Measurements from ENCODE around the gene MAGI2. TPM values are rescaled to one million over a fixed set of nuclear protein-coding genes. Genes with fewer than 3 reads are reported as not detected.

MAGI2 gene
- total and polyA plus RNA-seq, 2 donors (not counting 3 experiments of a cell fraction or from before 2014, with no cell fraction given) = 0.28 to 6.0 TPM

- CTCF ChIA-PET = no interaction called here
- Histone ChIP-seq H3K27me3 (ENCODE audit: control insufficient read depth in 2 of 2, insufficient read depth in 2 of 2, low read length in 2 of 2) (no peaks in the 10 kb centered on the region), H3K9me1 (replicated peaks; ENCODE audit: control insufficient read depth, extremely low read depth, insufficient read depth, low read length) (no peaks in the 10 kb centered on the region), H3K4me3 (replicated peaks in 1 of 3; ENCODE audit: insufficient read depth in 1 of 3, low read depth in 1 of 3, low read length in 3 of 3) (no peak overlapping the region), H3K4me1 (ENCODE audit: control insufficient read depth, extremely low read depth, insufficient read depth, low read length) (no peaks in the 10 kb centered on the region), H3K4me2 (ENCODE audit: insufficient read depth, low read length) (no peak overlapping the region), H3K27ac (ENCODE audit: insufficient read depth, low read depth, low read length) (no peak overlapping the region), H3K9me3 (replicated peaks; ENCODE audit: control insufficient read depth, insufficient read depth, low read length) (no peaks in the 10 kb centered on the region), H4K20me1 (replicated peaks; ENCODE audit: control insufficient read depth, extremely low read depth, insufficient read depth, low read length) (no peaks in the 10 kb centered on the region), H2AFZ (ENCODE audit: low read depth, low read length) (no peak overlapping the region), H3K36me3 (ENCODE audit: control insufficient read depth in 2 of 2, extremely low read depth in 1 of 2, insufficient read depth in 2 of 2, low read length in 2 of 2) (no peaks in the 10 kb centered on the region), H3K79me2 (ENCODE audit: control insufficient read depth, insufficient read depth, low read length) (no peaks in the 10 kb centered on the region), H3K9ac (replicated peaks; ENCODE audit: extremely low read depth, insufficient read depth, low read length) (no peak overlapping the region)
- FAIRE-seq (no peak), DNase-seq (ENCODE audit: low read depth, low spot score) (no peak)
- intact Hi-C loops (cut with micrococcal nuclease) = no loop called here
- no TSS peak for BruUV-seq (replicated peaks)
- dilution Hi-C loops (cut with MboI; ENCODE audit: extremely low pct_ligation_motif_present, low sequenced_read_pairs) = no loop called here
- no peak for TF ChIP-seq GATA2 (IDR thresholded peaks at IDR 0.05; ENCODE audit: insufficient read depth, insufficient read length, low read depth, low read length)
- TF ChIP-seq, protein P1, sequence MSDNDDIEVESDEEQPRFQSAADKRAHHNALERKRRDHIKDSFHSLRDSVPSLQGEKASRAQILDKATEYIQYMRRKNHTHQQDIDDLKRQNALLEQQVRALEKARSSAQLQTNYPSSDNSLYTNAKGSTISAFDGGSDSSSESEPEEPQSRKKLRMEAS (IDR thresholded peaks at IDR 0.05; ENCODE audit: insufficient read depth, insufficient read length) = no peak
- no peak for TF ChIP-seq EZH2 (IDR thresholded peaks at IDR 0.05; ENCODE audit: borderline replicate concordance, low read depth, low read length, severe bottlenecking)
- TF ChIP-seq, protein P2, sequence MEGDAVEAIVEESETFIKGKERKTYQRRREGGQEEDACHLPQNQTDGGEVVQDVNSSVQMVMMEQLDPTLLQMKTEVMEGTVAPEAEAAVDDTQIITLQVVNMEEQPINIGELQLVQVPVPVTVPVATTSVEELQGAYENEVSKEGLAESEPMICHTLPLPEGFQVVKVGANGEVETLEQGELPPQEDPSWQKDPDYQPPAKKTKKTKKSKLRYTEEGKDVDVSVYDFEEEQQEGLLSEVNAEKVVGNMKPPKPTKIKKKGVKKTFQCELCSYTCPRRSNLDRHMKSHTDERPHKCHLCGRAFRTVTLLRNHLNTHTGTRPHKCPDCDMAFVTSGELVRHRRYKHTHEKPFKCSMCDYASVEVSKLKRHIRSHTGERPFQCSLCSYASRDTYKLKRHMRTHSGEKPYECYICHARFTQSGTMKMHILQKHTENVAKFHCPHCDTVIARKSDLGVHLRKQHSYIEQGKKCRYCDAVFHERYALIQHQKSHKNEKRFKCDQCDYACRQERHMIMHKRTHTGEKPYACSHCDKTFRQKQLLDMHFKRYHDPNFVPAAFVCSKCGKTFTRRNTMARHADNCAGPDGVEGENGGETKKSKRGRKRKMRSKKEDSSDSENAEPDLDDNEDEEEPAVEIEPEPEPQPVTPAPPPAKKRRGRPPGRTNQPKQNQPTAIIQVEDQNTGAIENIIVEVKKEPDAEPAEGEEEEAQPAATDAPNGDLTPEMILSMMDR (IDR thresholded peaks at IDR 0.05; ENCODE audit: extremely low read depth in 1 of 2, insufficient read depth in 1 of 2, low read depth in 1 of 2, low read length in 2 of 2) = no peak
- no peak for TF ChIP-seq POLR2A (IDR thresholded peaks at IDR 0.05; ENCODE audit: low read depth, low read length)
- no peak for TF ChIP-seq MYC (IDR thresholded peaks at IDR 0.05; ENCODE audit: low read depth, low read length)
- TF ChIP-seq JUN (IDR thresholded peaks at IDR 0.05; ENCODE audit: borderline replicate concordance, insufficient read depth, insufficient read length, low read depth) = no peak
- TF ChIP-seq FOS (IDR thresholded peaks at IDR 0.05; ENCODE audit: borderline replicate concordance, insufficient read depth, low read length) = no peak
- TF ChIP-seq POLR2AphosphoS5 (IDR thresholded peaks at IDR 0.05; ENCODE audit: insufficient read depth, low read depth, low read length) = no peak
- POLR2A ChIA-PET = no interaction called here
These were observed 603.2 kb downstream of the MAGI2 start for GRCh38 chr7:78850093-78850740.
